DOHH2 (cell line): ENCODE results near the gene IRF2BP2.

Source experiments
- H3F3A ChIP-seq: fragments of 200-600 bp; sonication (generic), shearing (Covaris generic); 2 replicates; pipeline ENCODE4 v1.6.0; 2016; ENCODE audit warnings: antibody characterized with exemption, mild to moderate bottlenecking; ENCODE audit not compliant: control insufficient read depth, insufficient read depth
- H3K27ac ChIP-seq: fragments of 200-600 bp; sonication (generic); 2 replicates; pipeline ENCODE4 v1.5.1; 2014; ENCODE audit warnings: low read depth, mild to moderate bottlenecking, low read length, moderate library complexity
- H3K27me3 ChIP-seq: fragments of 200-600 bp; sonication (generic); 2 replicates; pipeline ENCODE4 v1.6.1; 2014; ENCODE audit warnings: mild to moderate bottlenecking, low read length, mixed read lengths; ENCODE audit not compliant: control insufficient read depth
- H3K36me3 ChIP-seq: fragments of 200-600 bp; sonication (generic); 2 replicates; pipeline ENCODE4 v1.6.1; 2014; ENCODE audit warnings: mild to moderate bottlenecking, low read length, moderate library complexity, mixed read lengths; ENCODE audit not compliant: control insufficient read depth
- H3K4me1 ChIP-seq: fragments of 200-600 bp; sonication (generic); 2 replicates; pipeline ENCODE4 v1.6.1; 2014; ENCODE audit warnings: mild to moderate bottlenecking, low read length, mixed read lengths; ENCODE audit not compliant: control insufficient read depth
- H3K4me2 ChIP-seq: fragments of 200-600 bp; sonication (generic); 2 replicates; pipeline ENCODE4 v1.6.0; 2014; ENCODE audit warnings: mild to moderate bottlenecking, low read length, moderate library complexity
- H3K4me3 ChIP-seq: fragments of 200-600 bp; sonication (generic); 2 replicates; pipeline ENCODE4 v1.5.1; 2014; ENCODE audit warnings: mild to moderate bottlenecking, low read length, mixed read lengths
- H3K79me2 ChIP-seq: fragments of 200-600 bp; sonication (generic); 2 replicates; pipeline ENCODE4 v1.6.1; 2014; ENCODE audit warnings: mild to moderate bottlenecking, low read length, mixed read lengths; ENCODE audit not compliant: control insufficient read depth
- H3K9me2 ChIP-seq: fragments of 200-600 bp; sonication (generic); replicated peaks from 2 replicates; pipeline ENCODE4 v1.6.1; 2014; ENCODE audit warnings: mild to moderate bottlenecking, low read length, mixed read lengths; ENCODE audit not compliant: control insufficient read depth
- H3K9me3 ChIP-seq: fragments of 200-600 bp; sonication (generic); 2 replicates; pipeline ENCODE4 v1.6.1; 2014; ENCODE audit warnings: antibody characterized with exemption, low read length, mixed read lengths; ENCODE audit not compliant: control insufficient read depth, insufficient read depth
- H4K20me1 ChIP-seq: fragments of 200-600 bp; sonication (generic); 2 replicates; pipeline ENCODE4 v1.6.0; 2014; ENCODE audit warnings: low read depth, mild to moderate bottlenecking, antibody characterized with exemption, low read length, moderate library complexity; ENCODE audit not compliant: control insufficient read depth, insufficient read depth
- EZH2phosphoT487 ChIP-seq: fragments of 200-600 bp; sonication (generic); IDR thresholded peaks from 2 replicates; pipeline ENCODE4 v1.6.1; 2017; ENCODE audit warnings: borderline replicate concordance, mild to moderate bottlenecking, antibody characterized with exemption, low read length, moderate library complexity, mixed read lengths
- TF ChIP-seq, protein P1 (sequence below): fragments of 200-600 bp; sonication (generic); IDR thresholded peaks from one replicate; pipeline ENCODE4 v1.5.1; 2014; ENCODE audit warnings: antibody characterized with exemption, mild to moderate bottlenecking, low read depth, low read length; ENCODE audit not compliant: poor library complexity, severe bottlenecking

Gene IRF2BP2

DNA sequence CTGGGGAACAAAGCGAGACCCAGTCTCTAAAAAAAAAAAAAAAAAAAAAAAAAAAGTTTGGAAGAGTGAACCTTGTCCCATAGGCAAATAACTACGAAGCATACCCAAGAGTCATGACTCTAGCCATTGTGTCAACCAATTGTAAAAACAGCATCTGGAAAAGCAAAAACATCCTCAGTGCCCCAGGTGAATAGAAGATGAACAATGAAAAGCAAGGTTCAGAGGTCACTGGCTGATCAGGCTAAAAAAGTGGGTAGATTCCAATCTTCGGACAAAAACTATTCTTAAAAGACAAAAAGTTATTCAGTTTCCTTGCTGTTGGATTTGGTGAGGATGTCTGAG lies 11.1 kb upstream of the IRF2BP2 start:
- 0 out of 2 replicates have a peak, but pooled peaks cover 2% of the 10 kb centered on the region for H3K27me3 ChIP-seq
- H3K9me2 ChIP-seq: no peaks in the 10 kb centered on the region
- H4K20me1 ChIP-seq: no peaks in the 10 kb centered on the region
- no peak overlapping the region for H3K4me3 ChIP-seq
- H3K9me3 ChIP-seq: no peaks in the 10 kb centered on the region
- H3K4me2 ChIP-seq: no peak overlapping the region
- peaks cover 20% of the 10 kb centered on the region for H3K4me1 ChIP-seq
- no peaks in the 10 kb centered on the region for H3F3A ChIP-seq
- H3K27ac ChIP-seq: no peak overlapping the region
- H3K36me3 ChIP-seq: no peaks in the 10 kb centered on the region
- TF ChIP-seq EZH2phosphoT487: no peak
- TF ChIP-seq, protein P1, sequence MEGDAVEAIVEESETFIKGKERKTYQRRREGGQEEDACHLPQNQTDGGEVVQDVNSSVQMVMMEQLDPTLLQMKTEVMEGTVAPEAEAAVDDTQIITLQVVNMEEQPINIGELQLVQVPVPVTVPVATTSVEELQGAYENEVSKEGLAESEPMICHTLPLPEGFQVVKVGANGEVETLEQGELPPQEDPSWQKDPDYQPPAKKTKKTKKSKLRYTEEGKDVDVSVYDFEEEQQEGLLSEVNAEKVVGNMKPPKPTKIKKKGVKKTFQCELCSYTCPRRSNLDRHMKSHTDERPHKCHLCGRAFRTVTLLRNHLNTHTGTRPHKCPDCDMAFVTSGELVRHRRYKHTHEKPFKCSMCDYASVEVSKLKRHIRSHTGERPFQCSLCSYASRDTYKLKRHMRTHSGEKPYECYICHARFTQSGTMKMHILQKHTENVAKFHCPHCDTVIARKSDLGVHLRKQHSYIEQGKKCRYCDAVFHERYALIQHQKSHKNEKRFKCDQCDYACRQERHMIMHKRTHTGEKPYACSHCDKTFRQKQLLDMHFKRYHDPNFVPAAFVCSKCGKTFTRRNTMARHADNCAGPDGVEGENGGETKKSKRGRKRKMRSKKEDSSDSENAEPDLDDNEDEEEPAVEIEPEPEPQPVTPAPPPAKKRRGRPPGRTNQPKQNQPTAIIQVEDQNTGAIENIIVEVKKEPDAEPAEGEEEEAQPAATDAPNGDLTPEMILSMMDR: no peak
- H3K79me2 ChIP-seq: no peaks in the 10 kb centered on the region

DNA sequence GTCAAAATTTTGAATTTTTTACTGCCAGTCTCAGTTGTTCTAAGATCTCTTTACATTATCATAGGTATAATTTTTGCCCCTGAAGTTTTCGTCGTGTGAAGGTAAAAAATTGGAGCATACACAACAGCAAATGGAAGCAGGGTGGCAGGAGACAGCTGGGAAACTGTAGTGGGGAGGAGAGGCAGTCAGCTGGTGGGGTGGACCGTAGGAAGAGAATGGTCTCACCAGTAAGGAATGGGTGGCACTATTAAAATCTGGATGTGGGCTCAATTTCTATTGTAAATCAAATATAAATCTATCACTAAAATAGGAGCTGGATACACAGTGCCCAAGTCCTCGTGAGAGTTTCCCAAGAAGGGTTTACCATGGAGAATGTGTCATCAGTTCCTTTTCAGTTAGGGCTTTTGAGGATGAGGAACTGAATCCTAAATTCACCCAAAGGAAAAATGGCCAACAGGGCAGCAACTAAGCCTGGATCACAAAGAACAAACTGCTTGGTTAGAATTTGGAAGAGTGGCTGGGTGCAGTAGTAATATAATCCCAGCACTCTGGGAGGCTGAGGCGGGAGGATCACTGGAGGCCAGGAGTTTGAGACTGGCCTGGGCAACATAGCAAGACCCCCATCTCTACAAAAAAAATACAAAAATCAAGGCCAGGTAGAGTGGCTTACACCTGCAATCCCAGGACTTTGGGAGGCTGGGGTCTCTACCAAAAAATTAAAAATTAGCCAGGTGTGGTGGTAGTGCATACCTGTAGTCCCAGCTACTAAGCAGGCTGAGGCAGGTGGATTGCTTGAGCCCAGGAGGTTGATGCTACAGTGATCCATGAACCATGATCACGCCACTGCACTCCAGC lies 10.5 kb upstream of the IRF2BP2 start:
- peaks cover 20% of the 10 kb centered on the region for H3K4me1 ChIP-seq
- H3F3A ChIP-seq: no peaks in the 10 kb centered on the region
- H3K27ac ChIP-seq: no peak overlapping the region
- no peaks in the 10 kb centered on the region for H3K9me3 ChIP-seq
- no peaks in the 10 kb centered on the region for H3K9me2 ChIP-seq
- TF ChIP-seq, protein P1: no peak
- TF ChIP-seq EZH2phosphoT487: no peak
- no peak overlapping the region for H3K4me3 ChIP-seq
- H3K36me3 ChIP-seq: no peaks in the 10 kb centered on the region
- H4K20me1 ChIP-seq: no peaks in the 10 kb centered on the region
- H3K27me3 ChIP-seq: 0 out of 2 replicates have a peak, but pooled peaks cover 2% of the 10 kb centered on the region
- H3K4me2 ChIP-seq: no peak overlapping the region
- H3K79me2 ChIP-seq: no peaks in the 10 kb centered on the region

DNA sequence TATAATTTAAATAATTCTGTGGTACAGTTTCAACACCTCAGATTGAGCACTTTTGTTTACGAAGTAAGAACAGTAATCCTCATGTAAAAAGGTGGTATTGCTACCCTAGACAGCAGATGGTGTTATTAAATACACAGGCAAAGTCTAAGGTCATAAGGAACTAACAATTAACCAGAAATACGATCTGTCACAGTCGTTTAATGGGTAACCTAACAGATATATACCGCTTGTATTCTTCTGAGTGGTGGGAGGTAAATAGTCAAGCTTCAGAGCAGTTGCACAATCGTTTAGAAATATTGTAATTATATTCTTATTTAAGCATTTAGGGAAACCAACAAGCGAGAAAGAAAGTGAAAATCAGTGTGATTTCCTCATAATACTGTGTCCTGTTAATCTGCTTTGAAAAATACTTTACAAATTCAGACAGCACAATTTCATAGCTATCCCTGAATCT lies 9.8 kb upstream of the IRF2BP2 start:
- Histone ChIP-seq H3F3A (no peaks in the 10 kb centered on the region), H3K4me2 (no peak overlapping the region), H3K4me3 (no peak overlapping the region), H3K79me2 (no peaks in the 10 kb centered on the region), H4K20me1 (no peaks in the 10 kb centered on the region), H3K27me3 (0 out of 2 replicates have a peak, but pooled peaks cover 2% of the 10 kb centered on the region), H3K4me1 (peaks cover 20% of the 10 kb centered on the region), H3K36me3 (no peaks in the 10 kb centered on the region), H3K27ac (no peak overlapping the region), H3K9me2 (no peaks in the 10 kb centered on the region), H3K9me3 (no peaks in the 10 kb centered on the region)
- TF ChIP-seq EZH2phosphoT487: no peak
- TF ChIP-seq, protein P1: no peak
